ENCODE results near the gene POLR3E.
A peak's percentile ranks its signal among the peaks of the same experiment; 100 is the strongest.

POLR3E gene

GRCh38 chr16:22317625-22318024 is 20.4 kb downstream of the POLR3E start:
- no peak for DNase-seq

GRCh38 chr16:22318690-22319358 is 21.6 kb downstream of the POLR3E start:
- DNase-seq = no peak

GRCh38 chr16:22320572-22321339 is 23.5 kb downstream of the POLR3E start:
- no peak for DNase-seq

DNA sequence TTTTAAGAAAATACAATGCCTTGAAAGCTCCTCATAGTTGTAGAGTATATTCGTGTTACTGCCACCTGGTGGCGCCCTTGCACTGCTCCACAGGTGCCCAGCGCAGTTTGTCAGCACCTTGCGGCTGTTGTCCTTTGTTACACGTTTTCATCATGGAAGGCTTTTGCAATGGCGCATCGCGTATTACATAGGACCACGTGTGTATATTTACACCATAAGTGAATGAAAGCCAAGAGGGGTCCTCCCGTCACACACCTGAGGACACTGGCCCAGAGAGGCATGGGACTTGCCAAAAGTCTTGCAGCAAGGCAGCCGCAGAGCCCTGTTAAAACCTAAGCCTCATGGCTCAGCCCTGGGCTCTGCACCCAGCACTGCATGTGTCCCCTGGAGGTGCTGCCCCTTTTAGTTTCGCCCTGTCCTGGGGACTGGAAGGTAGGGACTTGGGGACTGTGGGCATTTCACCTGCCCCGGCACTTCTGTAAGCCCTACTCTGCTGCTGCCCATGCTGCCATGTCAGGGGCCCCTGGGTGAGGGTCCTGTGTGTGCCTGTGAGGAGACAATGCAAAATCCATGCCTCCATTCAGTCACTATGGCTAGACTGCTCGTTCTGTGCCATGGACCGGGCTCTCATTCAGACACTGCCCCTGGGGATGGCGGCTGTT is 24.3 kb downstream of the POLR3E start:
- DNase-seq = peak; percentile 3 to 53

- DNase-seq = no peak
Observed at GRCh38 chr16:22322021-22322471, 24.8 kb downstream of the POLR3E start.

DNA sequence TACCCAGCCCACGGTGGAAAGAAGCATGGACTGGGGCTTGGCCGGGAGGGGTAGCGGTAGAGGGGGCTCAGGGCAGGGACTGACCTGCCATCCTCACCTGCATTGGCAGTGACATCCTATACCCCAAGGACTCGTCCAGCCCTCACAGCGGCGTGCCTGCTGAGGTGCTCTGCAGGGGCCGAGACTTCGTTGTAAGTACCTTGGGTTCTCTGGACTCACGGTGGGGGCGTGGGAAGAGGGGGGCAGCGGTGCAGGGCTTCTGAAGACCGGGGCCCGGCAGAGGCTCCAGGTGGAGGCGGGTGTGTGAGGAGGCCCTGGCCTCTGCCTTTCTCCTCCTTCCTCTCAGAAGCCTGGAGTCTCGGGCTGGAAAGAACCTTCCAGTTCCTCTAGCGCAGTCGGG is 25.5 kb downstream of the POLR3E start:
- no peak for DNase-seq

GRCh38 chr16:22323173-22323958 is 26.2 kb downstream of the POLR3E start:
- no peak for DNase-seq

- no peak for DNase-seq
Observed at GRCh38 chr16:22323959-22324786, 27.0 kb downstream of the POLR3E start.

GRCh38 chr16:22324787-22325597 is 27.8 kb downstream of the POLR3E start:
- DNase-seq = no peak

GRCh38 chr16:22325598-22326368 is 28.6 kb downstream of the POLR3E start:
- no peak for DNase-seq

DNA sequence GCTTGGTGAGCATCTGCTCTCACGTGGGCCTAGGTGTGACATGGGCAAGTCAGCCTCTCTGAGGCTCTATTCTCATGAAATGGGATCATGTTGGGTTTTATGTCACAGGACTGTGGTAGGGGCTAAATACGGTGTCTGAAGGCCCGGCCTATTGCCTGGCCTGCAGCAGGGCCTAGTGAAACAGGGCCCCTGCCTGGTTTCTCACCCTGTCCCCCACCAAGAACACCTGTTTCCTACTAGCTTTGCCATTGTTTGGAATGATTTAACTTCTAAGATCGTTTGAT is 29.1 kb downstream of the POLR3E start:
- no peak for DNase-seq

DNA sequence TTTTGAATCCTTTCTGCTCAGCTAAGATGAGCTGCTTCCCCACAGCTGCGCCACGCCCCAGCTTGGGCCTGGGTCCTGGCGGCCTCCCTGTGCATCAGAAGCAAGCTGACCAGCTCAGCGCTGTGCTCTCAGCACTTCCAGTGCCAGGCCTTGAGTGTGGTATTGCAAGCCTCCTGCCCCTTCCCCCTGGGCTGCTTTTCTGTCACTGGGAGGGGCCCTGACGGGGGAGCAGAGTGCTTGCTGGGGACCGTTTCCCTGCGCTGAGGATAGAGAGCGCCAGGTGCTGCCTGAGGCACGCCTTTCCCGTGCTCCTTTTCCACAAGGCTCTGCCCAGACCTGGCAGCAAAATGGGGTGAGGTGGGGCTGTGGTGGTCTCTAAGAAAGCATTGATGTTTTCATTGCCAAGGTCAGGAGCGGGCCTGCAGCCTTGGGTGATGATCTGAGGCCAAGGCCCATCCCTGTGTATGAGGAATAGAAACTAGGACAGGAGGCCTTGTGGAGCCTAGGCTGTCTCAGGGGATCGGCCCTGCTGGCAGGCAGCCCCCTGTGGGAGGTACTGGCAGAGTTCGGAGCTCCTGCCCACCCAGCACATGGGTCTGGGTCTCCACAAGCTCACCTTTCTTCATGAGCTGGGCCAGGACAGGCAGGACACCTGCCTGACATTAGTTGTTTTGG is 29.7 kb downstream of the POLR3E start:
- DNase-seq = no peak

DNA sequence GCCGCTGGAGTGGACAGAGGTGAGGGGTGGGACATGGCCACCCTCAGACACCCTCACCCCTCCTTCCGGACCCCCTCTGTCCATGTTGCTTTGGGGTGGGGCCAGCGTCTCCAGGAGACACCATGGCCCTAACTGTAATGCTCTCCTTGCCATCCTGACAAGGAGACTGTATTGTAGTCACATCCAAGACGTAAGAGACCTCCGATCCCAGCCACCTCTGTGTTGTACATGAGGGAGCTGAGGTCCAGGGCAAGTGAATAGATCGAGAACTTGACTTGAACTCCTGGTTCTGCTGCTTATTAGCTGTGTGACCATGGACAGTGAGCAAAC is 30.2 kb downstream of the POLR3E start:
- DNase-seq = no peak

DNA sequence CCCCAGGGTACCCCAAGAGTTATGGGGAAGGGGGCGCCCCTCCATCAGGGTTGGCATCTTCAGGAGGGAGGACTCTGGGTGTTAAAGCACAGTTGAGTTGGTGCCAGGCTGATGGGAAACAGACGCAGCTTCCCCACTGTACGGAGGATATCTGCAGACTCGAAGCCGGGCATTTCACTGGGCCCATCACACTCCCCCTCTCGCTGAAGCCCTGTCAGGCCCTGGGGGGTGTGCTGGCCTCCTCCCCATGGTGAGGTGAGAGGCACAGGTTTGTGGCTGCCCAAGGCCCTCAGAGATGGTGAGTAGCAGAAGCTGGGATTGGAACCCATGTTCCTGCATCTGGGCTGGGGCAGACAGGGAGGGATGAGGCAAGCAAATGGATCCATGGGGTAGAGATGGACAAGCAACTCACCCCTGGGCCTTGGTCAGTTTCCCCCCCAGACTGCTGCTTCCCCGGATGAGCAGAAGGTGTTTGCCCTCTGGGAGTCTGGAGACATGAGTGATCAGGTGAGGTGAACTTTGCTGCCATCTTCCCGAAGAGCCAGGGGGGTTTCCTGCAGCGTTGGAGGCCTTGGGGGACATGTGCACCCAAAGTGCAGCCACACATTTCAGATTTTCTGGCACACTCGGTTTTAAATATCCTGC is 31.0 kb downstream of the POLR3E start:
- no peak for DNase-seq

GRCh38 chr16:22329199-22329695 is 32.0 kb downstream of the POLR3E start:
- DNase-seq = no peak

DNA sequence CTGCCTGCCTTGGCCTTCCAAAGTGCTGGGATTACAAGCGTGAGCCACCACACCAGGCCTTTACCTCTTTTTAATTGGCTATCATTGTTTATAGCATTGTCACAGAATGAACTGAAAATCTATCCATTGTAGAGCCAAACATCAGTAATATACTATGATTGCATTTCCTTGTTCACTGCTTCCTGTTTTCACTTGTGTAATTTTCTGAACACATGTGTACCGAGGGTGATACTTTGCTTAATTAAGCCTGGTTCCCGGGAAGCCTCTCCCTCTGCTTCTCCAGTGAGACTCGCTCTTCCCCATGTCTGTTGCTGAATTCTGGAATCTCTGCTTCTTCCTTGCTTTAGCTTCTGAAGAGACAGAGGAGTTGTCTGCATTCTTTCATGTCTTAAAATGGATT is 33.1 kb downstream of the POLR3E start:
- DNase-seq = no peak

- no peak for DNase-seq
Observed at GRCh38 chr16:22333457-22333994, 36.3 kb downstream of the POLR3E start.

DNA sequence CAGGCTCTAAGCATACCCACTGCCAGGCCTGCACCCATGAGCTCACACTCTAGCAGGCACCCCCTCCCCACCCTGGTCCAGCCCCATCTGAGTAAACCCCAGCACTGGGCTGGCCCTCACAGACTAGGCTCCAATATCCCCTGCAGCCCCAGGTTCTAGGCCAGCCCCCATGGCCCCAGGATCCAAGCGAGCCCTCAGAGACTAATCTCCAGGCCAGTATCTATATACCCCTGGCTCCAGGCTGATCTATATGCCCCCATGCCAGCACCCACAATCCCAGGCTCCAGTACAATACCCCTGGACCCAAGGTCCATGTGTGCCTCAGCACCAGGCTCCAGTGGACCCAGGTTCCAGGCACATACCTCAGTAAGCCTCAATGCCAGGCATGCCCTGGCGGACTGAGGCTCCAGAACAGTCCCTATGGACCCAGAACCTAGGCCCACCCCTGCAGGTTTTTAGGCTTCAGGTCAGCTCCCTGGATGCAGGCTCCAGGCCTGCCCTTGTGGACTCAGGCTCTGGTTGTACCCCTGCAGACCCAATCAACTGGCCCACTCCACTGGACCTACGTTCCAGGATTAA is 38.5 kb downstream of the POLR3E start:
- no peak for DNase-seq

DNA sequence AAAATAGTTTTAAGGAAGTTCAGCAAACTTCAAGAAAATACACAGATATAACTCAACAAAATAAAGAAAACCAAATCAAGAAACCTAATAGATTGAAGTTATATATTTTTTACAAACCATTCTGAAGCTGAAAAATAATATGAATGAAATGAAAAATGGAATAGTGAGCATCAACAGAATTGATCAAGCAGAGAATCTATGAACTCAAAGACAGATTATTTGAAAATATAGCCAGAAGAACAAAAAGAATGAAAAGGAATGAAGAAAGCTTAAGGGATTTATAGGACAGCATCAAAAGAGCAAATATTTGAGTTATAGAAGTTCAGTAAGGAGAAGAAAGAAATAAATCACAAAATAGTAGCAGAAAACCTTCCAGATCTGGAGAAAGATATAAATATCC is 39.4 kb downstream of the POLR3E start:
- no peak for DNase-seq
